CD4-positive, alpha-beta T cell treated with Interleukin-10 for 1 hour (primary cell): Measurements from ENCODE around the gene TMEM158.
A peak's percentile ranks its signal among the peaks of the same experiment; 100 is the strongest.

ENCODE experiments used
- DNase-seq: peaks from one replicate; pipeline ENCODE4 v3.0.0-alpha.2; 2020

Gene TMEM158

DNA sequence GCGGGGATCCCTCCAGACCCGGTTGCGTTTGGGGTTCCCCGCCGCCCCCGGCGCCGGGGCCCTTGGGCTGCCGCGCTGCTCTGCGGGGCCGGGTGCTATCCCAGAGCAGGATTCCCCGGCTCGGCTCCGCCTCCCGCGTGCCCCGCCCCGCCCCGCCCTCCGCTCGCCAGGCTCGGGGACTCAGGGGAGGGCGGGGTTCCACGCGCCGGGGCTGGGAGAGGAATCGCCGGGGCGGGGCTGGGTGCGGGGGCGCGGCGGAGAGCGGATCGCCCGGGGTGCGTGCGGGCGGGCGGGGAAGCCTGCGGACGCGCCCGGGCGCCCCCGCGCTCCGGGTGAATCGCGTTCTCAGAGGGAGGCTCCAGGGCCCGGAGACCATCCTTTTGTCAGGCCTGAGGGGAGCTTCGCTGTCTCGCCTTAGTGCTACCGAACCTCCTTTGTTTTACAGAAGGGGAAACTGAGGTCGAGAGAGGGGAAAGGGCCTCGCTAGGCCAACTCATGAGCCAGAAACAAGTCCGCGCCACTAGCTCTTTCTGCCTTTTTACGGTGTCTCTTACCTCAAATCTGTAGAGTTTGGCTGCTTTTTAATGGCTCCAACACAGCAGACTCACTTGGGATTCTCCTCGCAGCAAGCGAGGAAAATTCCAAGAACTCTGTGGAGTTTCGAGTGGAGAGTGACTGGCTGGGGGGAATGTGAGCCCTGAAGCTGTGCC lies at the start of gene TMEM158:
Gene TMEM158, minus strand, starts transcription at position 82 of the 710 bp plus-strand sequence. CDS start 260 bp downstream, outside the sequence.
- peak; percentile 78 for DNase-seq

DNA sequence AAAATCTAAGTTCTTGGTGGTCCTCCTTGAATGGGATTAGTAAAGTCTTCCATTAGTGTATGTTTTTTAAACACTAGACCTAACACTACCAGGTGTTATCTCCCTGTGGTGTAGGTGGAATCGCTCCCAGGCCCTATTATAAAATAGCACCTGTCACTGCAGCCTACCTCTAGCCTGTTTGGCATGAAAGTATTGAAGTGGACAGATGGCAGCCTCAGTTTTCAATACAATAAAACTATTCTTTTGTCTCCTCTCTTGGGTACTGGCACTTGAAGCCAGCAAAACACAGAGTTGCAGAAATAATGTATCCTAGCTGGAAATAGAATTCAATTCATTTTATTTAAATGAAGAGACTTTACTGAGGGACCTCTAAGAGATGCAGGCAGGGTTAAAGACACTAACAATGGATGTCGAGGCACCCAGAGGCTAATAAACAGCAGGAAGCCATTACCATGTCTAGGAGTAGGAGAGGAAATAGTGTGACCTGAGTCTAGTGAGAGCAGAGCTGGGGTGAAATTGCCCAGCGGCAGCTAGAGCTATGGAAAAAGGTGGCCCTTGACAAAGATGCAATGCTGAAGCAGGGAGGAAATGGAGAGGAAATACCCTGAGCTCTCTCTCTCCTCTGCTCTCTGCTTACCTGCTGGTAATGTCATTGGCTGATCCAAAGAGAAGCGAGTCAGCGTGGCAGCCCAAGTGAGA lies 49.1 kb upstream of the TMEM158 start:
- no peak for DNase-seq

DNA sequence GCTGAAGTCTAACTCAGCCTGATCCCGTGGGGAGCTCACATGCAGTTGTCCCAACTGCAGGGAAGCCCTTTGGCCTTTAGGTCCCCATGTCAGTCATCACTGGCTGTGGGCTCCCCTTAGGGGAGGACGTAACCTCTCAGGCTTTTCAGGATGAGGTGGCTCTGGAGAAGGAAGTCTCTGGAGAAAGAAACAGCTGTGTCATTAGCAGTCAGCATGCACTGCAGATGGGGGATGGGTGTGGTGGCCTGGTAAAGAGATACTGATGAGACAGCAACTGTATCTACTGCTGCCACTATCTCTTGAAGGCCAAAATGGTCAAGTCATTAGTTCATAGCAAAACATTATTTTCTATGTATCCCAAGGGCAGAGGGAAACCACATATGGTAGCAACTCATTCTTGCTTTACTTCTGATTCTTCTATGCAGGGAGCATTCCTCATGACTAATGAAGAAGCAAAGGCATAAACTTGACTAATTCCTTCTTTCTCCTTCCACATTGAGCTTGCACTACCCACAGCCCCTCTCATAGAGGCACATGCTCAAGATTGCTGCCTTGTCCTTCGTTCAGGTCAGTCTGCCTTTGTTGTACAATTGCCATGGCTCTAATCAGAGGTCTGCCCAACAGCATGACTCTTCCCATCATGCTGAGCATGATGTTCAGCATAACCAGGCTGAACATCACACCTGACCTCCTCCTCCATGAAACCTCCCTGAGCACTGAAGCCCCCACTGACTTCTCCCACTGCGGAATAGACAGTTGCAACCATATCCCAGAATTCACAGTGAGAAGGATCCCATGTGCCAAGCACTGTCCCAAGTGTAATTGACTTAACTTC lies 47.8 kb upstream of the TMEM158 start:
- DNase-seq, result no peak

DNA sequence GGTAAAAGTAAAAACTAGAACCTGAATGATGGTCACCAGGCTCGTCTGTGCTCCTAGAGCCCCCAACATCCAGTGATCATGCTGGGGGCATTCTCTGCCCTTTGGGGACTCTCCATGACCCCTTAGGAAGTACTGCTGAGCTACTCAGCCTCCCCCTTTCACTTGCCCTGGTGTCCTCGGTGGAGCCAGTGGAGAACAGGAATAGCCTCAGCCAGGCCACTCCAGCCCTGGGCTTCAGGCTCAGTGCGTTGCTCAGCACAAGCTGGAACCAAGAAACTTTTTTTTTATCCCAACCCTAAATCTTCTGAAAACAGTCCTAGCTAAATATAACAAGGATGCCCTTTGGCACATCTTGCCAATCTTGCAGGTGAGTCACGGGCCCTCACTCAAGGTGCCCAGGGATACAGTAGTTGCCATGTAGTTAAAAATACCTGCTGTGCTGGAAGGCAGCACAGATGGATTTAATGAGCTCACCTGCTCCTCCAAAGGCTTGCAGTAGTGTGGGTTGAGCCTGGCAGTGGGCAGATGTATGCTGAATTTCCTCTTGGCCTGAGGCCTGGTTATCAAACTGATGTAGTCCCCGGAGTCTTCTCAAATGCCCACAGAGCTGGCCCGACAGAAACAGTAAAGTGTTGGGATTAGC lies 46.9 kb upstream of the TMEM158 start:
- DNase-seq, result no peak

- DNase-seq, result no peak
Measured at GRCh38 chr3:45272032-45272810, 46.1 kb upstream of the TMEM158 start.

GRCh38 chr3:45269952-45270351 lies 43.9 kb upstream of the TMEM158 start:
- no peak for DNase-seq

GRCh38 chr3:45267097-45267496 lies 41.0 kb upstream of the TMEM158 start:
- no peak for DNase-seq

DNA sequence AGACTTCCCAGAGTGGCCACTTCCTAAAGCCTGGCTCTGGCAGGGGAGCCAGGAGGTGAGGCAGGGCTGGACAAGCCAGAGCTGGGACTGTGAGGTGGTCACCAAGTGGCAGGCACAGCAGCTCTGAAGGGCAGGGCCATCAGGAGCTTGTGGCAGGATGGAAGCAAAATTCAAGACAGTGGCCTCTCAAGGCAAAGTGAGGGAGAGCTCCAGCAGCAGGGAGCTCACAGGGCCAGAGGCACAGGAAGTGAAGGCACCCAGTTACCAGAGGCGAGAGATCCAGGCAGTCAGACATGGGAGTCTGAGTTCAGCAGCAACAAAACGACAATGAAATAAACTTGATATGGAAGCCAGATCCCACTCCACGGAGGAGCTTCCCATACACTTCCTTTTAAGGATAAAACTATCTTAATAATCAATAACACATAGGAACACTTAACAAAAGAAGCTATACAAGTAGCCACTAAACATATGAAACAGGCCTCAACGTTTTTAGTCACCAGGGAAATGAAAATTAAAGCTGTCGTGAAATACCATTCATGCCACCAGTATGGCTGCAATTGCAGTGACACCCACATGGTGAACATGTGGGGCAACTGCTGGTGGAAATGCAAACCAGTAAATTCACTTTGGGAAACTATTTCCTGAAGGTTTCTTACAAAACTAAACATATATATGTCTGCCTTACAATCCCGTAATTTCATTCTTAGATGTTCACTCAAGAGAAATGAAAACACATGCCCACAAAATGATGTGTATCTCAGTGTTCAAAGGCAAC lies 35.4 kb upstream of the TMEM158 start:
- DNase-seq, result no peak

DNA sequence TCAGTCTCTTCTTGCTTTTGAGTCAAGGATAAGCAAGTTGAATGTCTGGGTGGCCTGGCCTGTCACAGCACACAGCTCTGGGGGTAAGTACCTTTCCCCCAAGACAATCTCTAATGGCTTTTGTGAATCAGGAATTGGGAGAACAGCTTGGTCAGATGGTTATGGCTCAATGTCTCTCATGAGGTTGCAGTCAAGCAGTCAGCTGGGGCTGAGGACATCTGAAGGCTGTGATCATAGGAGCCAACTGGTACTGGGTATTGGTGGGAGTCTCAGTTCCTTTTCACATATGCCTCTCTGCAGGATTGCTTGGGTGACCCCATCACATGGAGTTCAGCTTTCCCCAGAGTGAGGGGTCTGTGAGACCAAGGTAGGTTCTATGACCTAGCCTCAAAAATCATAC lies 33.0 kb upstream of the TMEM158 start:
- DNase-seq, result no peak

DNA sequence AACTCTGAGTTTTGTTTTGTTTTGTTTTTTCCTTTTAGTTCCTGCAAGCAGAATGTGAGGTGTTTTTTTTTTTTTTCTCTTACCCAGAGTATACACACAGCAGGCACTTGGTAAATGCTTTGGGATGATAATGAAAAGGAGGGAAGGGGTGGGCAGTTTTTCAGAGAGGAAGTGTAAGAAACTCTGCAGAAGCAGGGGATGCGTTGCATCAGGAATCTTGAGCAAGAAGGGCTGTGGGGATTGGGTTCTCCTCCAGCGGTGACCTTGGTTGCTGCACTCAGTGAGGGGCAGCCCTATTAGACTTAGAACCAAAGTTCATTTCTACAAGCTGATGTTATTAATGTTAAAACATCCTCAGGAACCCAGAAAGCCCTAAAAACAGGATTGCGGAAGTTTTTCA lies 32.2 kb upstream of the TMEM158 start:
- DNase-seq, result no peak

GRCh38 chr3:45253316-45253715 lies 27.2 kb upstream of the TMEM158 start:
- no peak for DNase-seq

DNA sequence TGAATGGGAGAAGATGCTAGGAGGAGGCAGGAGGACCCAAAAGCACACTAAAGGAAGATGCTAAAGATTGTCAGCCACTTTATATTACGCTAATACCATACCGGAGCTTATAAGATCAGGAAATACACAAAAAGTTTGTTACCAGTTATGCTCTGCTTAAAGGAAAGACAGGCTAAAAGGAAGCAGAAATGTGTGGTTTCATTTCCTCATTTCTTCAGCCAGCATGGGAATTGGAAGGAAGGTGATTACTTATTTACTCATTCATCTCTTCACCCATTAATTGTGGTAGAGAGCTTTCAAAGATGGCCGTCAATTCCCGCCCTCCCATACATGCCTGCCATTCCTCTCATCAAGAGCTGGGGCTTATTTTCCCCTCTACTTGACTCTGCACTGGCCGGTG lies 26.7 kb upstream of the TMEM158 start:
- DNase-seq, result no peak

- DNase-seq, result no peak
Measured at GRCh38 chr3:45249391-45249790, 23.3 kb upstream of the TMEM158 start.

- no peak for DNase-seq
Measured at GRCh38 chr3:45246241-45246640, 20.2 kb upstream of the TMEM158 start.

- no peak for DNase-seq
Measured at GRCh38 chr3:45244356-45244755, 18.3 kb upstream of the TMEM158 start.

GRCh38 chr3:45241206-45241605 lies 15.1 kb upstream of the TMEM158 start:
- no peak for DNase-seq

DNA sequence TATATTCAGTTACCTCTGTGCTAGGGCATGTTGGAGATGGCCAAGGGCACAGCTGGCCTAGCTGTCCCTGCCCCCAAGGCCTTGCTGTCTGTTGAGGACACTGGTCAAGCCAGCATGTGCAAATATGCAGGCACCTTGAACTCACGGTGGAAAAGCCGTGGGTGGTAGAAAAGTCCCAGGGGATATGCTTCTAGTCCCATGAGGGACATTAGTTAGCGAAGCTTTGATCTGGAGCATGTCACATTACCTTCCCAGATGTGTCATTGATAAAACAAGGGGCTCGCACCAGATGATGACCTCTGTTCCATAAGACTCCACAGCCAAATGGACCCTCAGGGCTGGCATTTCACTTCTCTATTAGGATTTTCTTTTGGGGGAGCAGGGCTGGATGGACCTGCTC lies 14.2 kb upstream of the TMEM158 start:
- DNase-seq, result no peak

DNA sequence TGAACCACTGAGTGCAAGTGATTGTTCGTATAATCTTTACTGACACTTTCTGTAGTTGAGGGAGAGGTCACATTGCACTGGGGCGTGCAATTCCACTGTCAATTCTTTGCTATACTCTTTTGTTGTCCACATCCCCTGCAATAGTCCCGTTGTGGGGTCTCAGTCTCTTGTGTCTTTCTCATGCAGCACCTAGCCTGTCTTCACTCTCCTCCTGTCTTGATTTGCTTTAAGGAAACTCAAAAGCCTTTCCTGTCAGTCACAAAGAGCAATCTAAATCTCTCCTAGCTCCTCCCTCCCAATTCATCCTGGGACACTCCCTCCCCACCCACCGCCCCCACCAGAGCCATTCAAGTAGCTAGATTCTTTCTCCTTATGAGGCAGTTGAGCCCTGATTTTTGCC lies 13.2 kb upstream of the TMEM158 start:
- DNase-seq, result no peak

DNA sequence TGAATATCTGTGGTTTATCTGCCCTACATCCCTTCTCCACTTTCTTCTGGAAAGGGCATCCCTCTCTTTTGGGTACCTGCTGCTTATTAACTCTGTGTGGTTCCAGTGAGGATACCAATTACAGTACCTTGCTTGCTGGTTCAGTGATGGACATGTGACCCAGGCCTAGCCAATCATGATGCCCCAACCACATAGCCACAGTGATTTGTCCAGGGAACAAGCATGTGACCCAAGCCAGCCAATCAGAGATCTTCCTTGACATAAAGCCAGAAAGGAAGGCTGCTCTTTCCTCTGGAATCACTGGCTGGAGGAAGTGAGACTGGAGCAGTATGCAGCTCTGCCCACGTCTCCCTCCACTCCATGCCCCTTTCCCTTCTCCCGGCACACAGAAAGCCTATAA lies 10.9 kb upstream of the TMEM158 start:
- DNase-seq, result no peak

DNA sequence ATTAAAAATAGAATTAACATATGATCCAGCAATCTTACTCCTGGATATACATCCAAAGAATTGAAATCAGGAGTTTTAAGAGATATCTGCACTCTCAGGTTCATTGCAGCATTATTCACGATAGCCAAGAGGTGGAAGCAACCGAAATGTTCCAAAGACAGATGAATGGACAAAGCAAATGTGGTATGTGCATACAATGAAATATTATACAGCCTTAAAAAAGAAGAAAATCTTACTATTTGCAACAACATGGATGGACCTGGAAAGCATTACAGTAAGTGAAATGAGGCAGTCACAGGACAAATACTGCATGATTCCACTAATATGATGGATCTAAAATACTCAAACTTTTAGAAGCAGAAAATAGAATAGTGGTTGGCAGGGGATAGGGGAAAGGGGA lies 9.3 kb upstream of the TMEM158 start:
- DNase-seq, result no peak

- no peak for DNase-seq
Measured at GRCh38 chr3:45234250-45234649, 8.2 kb upstream of the TMEM158 start.

- no peak for DNase-seq
Measured at GRCh38 chr3:45232521-45232920, 6.4 kb upstream of the TMEM158 start.
